HK-2 (cell line): ENCODE results near the gene CTDSPL.

Experiments
- DNase-seq: peaks from one replicate; pipeline ENCODE4 v3.0.0-alpha.2; 2018; ENCODE audit not compliant: unreplicated experiment

The CTDSPL gene

GRCh38 chr3:37943126-37943525 lies 81.4 kb downstream of the CTDSPL start:
- no peak for DNase-seq

GRCh38 chr3:37943631-37944314 lies 82.1 kb downstream of the CTDSPL start:
- DNase-seq, result no peak

DNA sequence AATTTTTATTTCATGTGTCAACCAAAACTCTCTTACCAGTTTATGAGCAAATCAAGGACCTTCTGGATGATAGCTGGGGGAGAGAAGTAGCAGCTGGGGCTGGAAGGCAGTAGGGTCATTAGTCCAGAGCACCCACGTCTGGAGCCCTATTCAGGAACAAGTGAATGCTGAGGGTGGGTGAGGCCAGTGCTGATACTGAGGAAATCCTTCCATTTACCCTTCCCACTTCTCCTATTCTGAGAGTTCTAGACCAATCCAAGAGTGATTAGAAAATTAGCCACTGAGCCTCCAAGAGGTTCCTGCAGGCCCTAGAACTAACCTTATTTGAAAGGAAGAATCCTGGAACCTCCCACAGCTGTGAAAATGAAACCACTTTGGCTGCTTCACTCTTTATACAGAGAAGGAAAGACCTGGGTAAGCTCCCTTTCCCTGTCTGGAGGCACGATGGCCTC lies 82.7 kb downstream of the CTDSPL start:
- DNase-seq, result no peak

GRCh38 chr3:37945156-37945806 lies 83.6 kb downstream of the CTDSPL start:
- no peak for DNase-seq

DNA sequence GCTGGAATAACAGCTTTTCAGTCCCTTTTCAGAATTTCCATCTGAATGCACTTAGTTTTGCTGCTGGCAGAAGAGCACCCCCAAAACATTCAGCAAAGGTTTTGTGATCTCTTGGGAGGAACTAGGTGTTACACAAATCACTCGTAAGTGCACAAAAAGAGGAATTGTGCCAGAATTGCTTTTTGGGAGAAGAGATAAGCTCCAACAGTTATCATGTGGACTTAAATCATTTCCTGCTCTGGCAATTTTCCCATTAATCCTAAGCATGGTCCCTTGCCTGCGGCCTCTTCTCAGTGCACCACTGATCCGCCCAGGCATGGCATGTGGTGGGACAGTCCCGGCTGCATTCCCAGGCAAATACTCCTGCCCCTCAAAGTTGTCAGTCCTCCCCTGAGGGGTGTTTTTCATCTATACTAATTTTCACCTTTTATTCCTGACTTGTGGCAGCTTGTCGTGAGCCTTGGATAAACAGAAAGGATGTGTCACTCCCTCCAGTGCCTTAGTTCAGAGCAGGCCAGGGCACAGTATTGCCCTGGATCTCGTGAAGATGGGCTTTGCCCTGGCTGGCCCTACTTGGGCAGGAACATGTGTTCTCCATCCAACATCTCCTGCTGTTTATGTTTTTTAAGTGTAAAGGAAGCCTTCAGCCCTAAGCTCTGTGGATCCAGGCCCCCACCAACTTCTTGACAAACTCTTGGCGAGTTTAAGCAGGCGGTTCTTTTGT lies 84.3 kb downstream of the CTDSPL start:
- DNase-seq, result peak; percentile 31

DNA sequence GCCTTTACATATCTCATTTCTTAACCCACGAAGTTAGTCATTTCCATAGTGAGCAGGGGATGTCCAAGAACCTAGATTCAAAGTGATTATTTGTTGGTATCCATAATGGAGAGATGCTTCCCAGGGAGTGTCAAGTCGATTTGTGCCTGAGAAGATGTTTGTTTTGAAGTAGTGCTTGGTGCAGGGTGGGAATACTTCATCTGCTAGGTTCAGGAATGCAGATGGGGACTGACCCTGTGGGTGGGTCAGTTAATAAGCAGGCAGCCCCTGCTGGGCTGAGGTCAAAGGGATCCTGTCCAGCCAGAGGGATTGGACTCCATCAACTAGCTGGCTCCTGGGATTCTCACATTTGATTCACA lies 84.8 kb downstream of the CTDSPL start:
- DNase-seq, result no peak

- DNase-seq, result no peak
These were observed 88.2 kb downstream of the CTDSPL start for GRCh38 chr3:37949866-37950265.

DNA sequence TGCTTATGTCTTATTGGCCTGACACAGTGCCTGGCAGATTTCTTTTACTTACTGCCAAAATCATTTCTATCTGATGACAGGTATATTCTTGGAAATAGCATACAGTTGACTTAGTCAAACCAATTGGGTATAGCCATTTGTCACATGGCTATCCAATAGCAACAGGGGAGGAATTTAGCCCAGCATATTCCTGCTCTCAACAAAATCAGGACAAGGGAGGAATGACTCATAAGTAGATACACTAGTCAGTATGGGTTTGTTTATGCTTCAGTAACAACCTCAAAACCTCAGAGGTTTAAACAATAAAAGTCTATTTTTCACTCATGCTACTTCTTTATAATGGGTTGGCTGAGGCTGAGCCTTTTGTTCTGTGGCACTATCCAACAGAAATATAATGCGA lies 90.9 kb downstream of the CTDSPL start:
- DNase-seq, result no peak

GRCh38 chr3:37953226-37953625 lies 91.5 kb downstream of the CTDSPL start:
- DNase-seq, result no peak

DNA sequence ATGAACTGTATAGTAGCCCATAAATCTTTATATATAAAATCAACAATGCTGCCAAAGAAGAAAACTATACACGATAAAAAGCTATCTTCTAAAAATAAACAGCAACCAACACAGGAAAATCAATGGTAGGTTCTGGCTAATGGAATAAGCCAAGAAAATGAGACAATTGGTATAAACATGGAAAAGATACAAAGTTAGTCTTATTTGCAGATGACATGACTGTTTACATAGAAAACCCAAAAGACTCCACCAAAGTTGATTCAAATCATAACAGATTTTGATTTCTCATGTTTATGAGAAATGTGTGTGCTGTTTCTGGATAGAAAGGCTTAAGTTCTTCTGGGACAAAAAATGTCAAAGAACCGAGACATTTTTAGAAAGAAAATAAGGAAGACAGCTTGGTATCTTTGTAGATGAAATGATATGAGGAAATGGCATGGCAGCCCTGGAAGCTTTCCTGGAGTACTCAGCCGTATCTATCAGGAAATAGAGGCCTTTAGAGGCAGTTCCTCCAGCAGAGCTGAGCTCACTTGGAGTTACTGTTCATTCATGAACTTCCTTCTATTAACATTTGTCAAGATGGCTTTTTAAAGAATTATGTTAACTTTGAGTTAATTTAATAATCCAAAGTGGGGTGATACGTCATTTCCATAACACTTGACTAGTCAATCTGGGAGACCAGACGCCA lies 92.2 kb downstream of the CTDSPL start:
- no peak for DNase-seq

DNA sequence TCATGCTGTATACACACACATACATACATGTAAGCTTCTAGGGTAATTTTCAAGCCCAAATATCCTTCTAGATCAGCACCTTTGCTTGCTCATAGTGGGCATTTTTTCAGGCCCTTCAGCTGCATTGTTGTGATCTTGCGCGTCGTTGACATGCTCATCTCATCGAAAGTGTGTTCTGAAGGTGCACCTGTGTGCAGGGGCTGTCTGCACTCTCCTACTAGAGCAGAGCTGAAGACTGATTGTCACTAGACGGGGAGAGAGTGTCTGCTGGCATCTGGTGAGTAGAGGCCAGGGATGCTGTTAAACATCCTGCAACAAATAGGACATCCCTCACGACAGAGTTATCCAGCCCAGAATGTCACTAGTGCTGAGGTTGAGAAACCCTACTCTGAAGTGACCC lies 93.2 kb downstream of the CTDSPL start:
- DNase-seq, result no peak

DNA sequence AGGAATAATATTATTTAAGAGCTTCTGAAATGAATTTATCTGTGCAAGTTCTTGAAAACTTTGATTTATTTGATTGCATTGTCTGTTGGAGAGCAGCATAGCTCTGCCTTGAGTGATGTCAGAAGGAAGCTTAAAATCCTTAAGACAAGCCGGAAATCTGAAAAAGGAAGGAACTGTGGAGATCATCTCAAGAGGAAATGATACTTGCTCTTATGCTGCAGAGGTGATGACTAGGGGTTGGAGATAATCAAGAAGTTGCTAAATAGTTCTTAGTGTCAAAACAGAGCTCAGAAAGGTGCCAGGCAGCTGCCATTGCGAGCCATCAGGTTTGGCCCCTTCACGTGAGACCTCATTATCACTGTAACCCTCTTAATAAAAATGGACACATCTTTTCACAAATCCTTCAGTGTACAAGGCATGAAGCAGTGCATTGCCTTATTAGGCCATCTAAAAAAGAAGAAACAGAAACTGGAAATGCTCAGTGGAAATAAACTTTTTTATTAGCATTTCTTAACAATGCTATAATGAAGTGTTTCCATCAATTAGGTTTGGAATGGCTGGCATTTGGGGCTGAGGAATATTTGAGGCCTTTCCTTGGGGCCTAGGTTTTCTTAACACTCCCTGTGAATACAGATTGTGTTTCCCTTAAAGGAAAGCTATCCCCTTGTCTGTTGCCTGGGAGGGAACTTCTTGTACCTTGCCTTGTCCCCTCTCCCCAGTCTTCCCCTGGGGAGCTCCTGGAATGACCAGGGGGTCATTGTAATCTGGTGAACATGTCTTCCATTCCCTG lies 94.4 kb downstream of the CTDSPL start:
- no peak for DNase-seq

GRCh38 chr3:37956723-37957538 lies 95.3 kb downstream of the CTDSPL start:
- DNase-seq, result no peak

DNA sequence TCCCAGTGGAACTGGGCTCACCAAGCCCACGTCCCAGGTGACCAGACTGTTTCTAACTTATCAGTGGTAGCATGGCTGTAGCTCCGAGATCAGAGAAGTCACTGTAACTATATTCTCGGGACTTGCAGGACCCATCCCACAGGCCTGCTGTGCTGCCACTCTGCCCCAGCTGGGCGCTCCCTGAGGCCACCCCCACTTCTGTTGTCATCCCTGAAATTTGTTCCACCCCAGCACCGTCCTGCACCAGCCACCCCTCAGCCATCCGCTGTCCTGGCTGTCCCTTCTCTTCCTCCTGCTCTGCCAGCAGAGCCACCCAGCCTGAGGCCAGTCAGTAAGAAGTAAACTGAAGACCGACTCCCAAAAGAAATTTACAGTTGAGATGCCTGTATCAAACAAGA lies 95.9 kb downstream of the CTDSPL start:
- DNase-seq, result no peak

GRCh38 chr3:37961622-37962431 lies 100.1 kb downstream of the CTDSPL start:
- DNase-seq, result no peak

GRCh38 chr3:37963016-37963415 lies 101.3 kb downstream of the CTDSPL start:
- no peak for DNase-seq

- no peak for DNase-seq
These were observed 102.0 kb downstream of the CTDSPL start for GRCh38 chr3:37963635-37964034.

DNA sequence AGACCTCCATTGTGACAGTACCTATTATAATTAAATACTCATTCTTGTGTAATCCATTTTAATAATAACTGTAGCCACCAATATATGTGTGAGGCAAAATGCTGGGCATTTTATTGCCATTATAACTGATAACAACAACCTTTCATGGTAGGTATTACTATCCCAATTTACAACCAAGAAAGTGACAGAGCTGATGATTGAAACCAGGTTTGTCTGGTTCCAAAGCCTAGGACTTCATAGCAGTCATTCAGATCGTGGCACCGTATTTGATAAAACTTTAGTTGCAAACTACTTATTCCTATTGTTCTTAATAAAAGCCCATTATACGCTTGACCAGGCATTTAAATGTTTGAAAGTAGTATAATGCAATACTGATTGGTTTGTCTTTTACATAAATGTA lies 102.5 kb downstream of the CTDSPL start:
- no peak for DNase-seq

DNA sequence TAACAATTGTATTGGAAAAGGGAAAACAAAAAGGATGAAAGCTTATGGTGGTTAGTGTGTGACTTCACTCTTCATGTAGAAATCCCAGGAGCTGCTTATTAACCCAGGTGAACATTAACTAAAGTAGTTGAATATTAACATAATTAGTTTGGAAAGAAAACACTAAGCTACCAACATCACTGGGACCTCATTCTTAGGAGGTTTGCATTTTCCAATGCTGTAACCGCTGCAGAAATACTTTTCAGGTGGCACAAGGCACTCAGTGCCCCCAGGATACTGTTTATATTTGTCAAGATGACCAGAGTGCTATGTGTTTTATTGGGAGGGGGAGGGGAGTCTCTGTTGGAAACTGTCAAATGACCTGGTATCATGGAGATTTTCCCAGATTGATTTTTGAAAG lies 103.0 kb downstream of the CTDSPL start:
- DNase-seq, result no peak
